ENCODE measurements around the gene CNTNAP5. TPM values are rescaled to one million over a fixed set of nuclear protein-coding genes. Genes with fewer than 3 reads are reported as not detected.

The CNTNAP5 gene
- total and polyA plus RNA-seq, 12 donors: 0.04 TPM; not detected in 11

- no peak for TF ChIP-seq CTCF (IDR thresholded peaks at IDR 0.05)
- H3K36me3 ChIP-seq: no peaks in the 10 kb centered on the region
- ATAC-seq (no peak), DNase-seq (no peak)
- 48 to 52% methylated on average over 1 of the region's 1 CpG for whole genome bisulfite sequencing, 2 donors
- intact Hi-C loops (cut with DNase I): no loop called here
- no peaks in the 10 kb centered on the region for H3K27me3 ChIP-seq
- no peaks in the 10 kb centered on the region for H3K4me1 ChIP-seq
- H3K4me3 ChIP-seq: no peak overlapping the region
- H3K9me3 ChIP-seq: peaks cover 0 to 4% (median 0%) of the 10 kb centered on the region in 11 donors
- no peak overlapping the region for H3K27ac ChIP-seq
Measured at GRCh38 chr2:124959581-124959980, 934.5 kb downstream of the CNTNAP5 start.

GRCh38 chr2:124961132-124961531 is 936.0 kb downstream of the CNTNAP5 start:
- WGBS, 2 donors: 81 to 83% methylated on average over 4 of the region's 4 CpGs
- ATAC-seq: no peak
- intact Hi-C loops (cut with DNase I): no loop called here

More at GRCh38 chr2:124961132-124961531, 936.0 kb downstream of the CNTNAP5 start:
- TF ChIP-seq CTCF (IDR thresholded peaks at IDR 0.05): no peak
- H3K4me1 ChIP-seq: no peaks in the 10 kb centered on the region
- DNase-seq: no peak
- H3K27ac ChIP-seq: no peak overlapping the region
- H3K27me3 ChIP-seq: no peaks in the 10 kb centered on the region
- peaks cover 0 to 4% (median 0%) of the 10 kb centered on the region in 11 donors for H3K9me3 ChIP-seq
- H3K36me3 ChIP-seq: no peaks in the 10 kb centered on the region
- no peak overlapping the region for H3K4me3 ChIP-seq

Measured in heart right ventricle (tissue), 16 donors.